Endothelial cell of umbilical vein (primary cell): ENCODE data around the gene ITGB8. TPM values are rescaled to one million over a fixed set of nuclear protein-coding genes. Genes with fewer than 3 reads are reported as not detected.

Source experiments
- BruUV-seq: library from RNA; stranded (reverse); fragments of 400-500 nt; replicated peaks from 2 replicates; lab custom pipeline; 2021; lab: Mats Ljungman, UMichigan
- CTCF ChIA-PET: fragments of 300-600, 350-600 bp; sonication (Branson Sonifier 250); formaldehyde crosslinking; loops from one replicate; lab custom pipeline; 2021; ENCODE audit warnings: antibody characterized with exemption, inconsistent platforms; lab: Charles Lee
- POLR2A ChIA-PET: fragments of 300-600, 350-600 bp; sonication (Branson Sonifier 250); formaldehyde crosslinking; loops from one replicate; lab custom pipeline; 2021; ENCODE audit warnings: antibody characterized with exemption, inconsistent platforms; lab: Charles Lee
- DNase-seq: peaks from one replicate; pipeline ENCODE4 v3.0.0-alpha.2; 2011; ENCODE audit warnings: low read depth, low spot score
- FAIRE-seq: peaks from 2 replicates; lab custom pipeline; 2011; peaks lifted over from hg19 to GRCh38; lab: Jason Lieb, UNC
- H2AFZ ChIP-seq: 2 replicates; pipeline ENCODE4 v1.6.0; 2012; ENCODE audit warnings: low read depth, low read length, control low read depth, inconsistent platforms
- H3K27ac ChIP-seq: 2 replicates; pipeline ENCODE4 v1.5.1; 2011; ENCODE audit warnings: low read depth, mild to moderate bottlenecking, control low read depth, low read length, moderate library complexity; ENCODE audit not compliant: insufficient read depth
- H3K27me3 ChIP-seq, 2 experiments: 2 replicates each; pipeline versions ENCODE4 v1.6.0 to v1.6.1; 2011; ENCODE audit warnings: low read length in 2 of 2, mixed read lengths in 1 of 2; ENCODE audit not compliant: control insufficient read depth in 2 of 2, insufficient read depth in 2 of 2
- H3K36me3 ChIP-seq, 2 experiments: 2 replicates in 1 of 2; 3 replicates in 1 of 2; pipeline ENCODE4 v1.5.1; 2011; ENCODE audit warnings: low read length in 2 of 2, mild to moderate bottlenecking in 1 of 2, moderate library complexity in 1 of 2; ENCODE audit not compliant: control insufficient read depth in 2 of 2, insufficient read depth in 2 of 2; ENCODE audit errors: extremely low read depth in 1 of 2
- H3K4me1 ChIP-seq: 3 replicates; pipeline ENCODE4 v1.5.1; 2011; ENCODE audit warnings: mild to moderate bottlenecking, low read length; ENCODE audit not compliant: control insufficient read depth, insufficient read depth; ENCODE audit errors: extremely low read depth
- H3K4me2 ChIP-seq: 2 replicates; pipeline ENCODE4 v1.6.1; 2011; ENCODE audit warnings: low read length, control low read depth, mixed read lengths; ENCODE audit not compliant: insufficient read depth
- H3K4me3 ChIP-seq, 3 experiments: fragments of 200-600 bp in 1 of 3; sonication (generic), shearing (Covaris generic) in 1 of 3; replicated peaks in 1 of 3; 2 replicates each; pipeline ENCODE4 v1.5.1; 2011 to 2016; ENCODE audit warnings: control low read depth in 3 of 3, low read length in 3 of 3, mild to moderate bottlenecking in 2 of 3, inconsistent platforms in 1 of 3, low read depth in 1 of 3, moderate library complexity in 1 of 3; ENCODE audit not compliant: insufficient read depth in 1 of 3
- H3K79me2 ChIP-seq: 2 replicates; pipeline ENCODE4 v1.6.0; 2012; ENCODE audit warnings: low read length, inconsistent platforms; ENCODE audit not compliant: control insufficient read depth, insufficient read depth
- H3K9ac ChIP-seq: replicated peaks from 2 replicates; pipeline ENCODE3; 2011; ENCODE audit warnings: low read length, control low read depth; ENCODE audit not compliant: insufficient read depth; ENCODE audit errors: extremely low read depth
- H3K9me1 ChIP-seq: replicated peaks from 3 replicates; pipeline ENCODE4 v1.6.0; 2011; ENCODE audit warnings: mild to moderate bottlenecking, low read length; ENCODE audit not compliant: control insufficient read depth, insufficient read depth; ENCODE audit errors: extremely low read depth
- H3K9me3 ChIP-seq: replicated peaks from 2 replicates; pipeline ENCODE4 v1.5.1; 2012; ENCODE audit warnings: low read length, inconsistent platforms; ENCODE audit not compliant: control insufficient read depth, insufficient read depth
- H4K20me1 ChIP-seq: replicated peaks from 2 replicates; pipeline ENCODE3; 2011; ENCODE audit warnings: mild to moderate bottlenecking, low read length; ENCODE audit not compliant: control insufficient read depth, insufficient read depth; ENCODE audit errors: extremely low read depth
- CTCF ChIP-seq, 2 donors: IDR thresholded peaks; 1 replicate in 1 of 2; 2 replicates in 1 of 2; pipeline ENCODE4 v1.5.1; 2011; ENCODE audit warnings: low read length in 2 of 2, mild to moderate bottlenecking in 2 of 2, moderate library complexity in 2 of 2, control low read depth in 1 of 2, inconsistent platforms in 1 of 2, low read depth in 1 of 2; ENCODE audit not compliant: insufficient read depth in 1 of 2; ENCODE audit errors: extremely low read depth in 1 of 2
- EZH2 ChIP-seq: IDR thresholded peaks from 2 replicates; pipeline ENCODE4 v1.6.1; 2012; ENCODE audit warnings: borderline replicate concordance, low read depth, mild to moderate bottlenecking, moderate library complexity, low read length, inconsistent platforms; ENCODE audit not compliant: severe bottlenecking
- FOS ChIP-seq: IDR thresholded peaks from 2 replicates; pipeline ENCODE4 v1.6.1; 2011; ENCODE audit warnings: mild to moderate bottlenecking, low read length, moderate library complexity, borderline replicate concordance; ENCODE audit not compliant: insufficient read depth
- GATA2 ChIP-seq: IDR thresholded peaks from 2 replicates; pipeline ENCODE4 v1.7.0; 2011; ENCODE audit warnings: low read depth, mild to moderate bottlenecking, moderate library complexity, mixed read lengths, low read length; ENCODE audit not compliant: insufficient read length, insufficient read depth
- JUN ChIP-seq: IDR thresholded peaks from 2 replicates; pipeline ENCODE4 v1.6.1; 2011; ENCODE audit warnings: borderline replicate concordance, low read depth; ENCODE audit not compliant: insufficient read length, insufficient read depth
- MAX ChIP-seq: IDR thresholded peaks from 2 replicates; pipeline ENCODE4 v1.6.1; 2011; ENCODE audit not compliant: insufficient read depth, insufficient read length
- MYC ChIP-seq: IDR thresholded peaks from one replicate; pipeline ENCODE4 v1.6.1; 2011; ENCODE audit warnings: mild to moderate bottlenecking, low read depth, low read length
- POLR2A ChIP-seq: IDR thresholded peaks from 2 replicates; pipeline ENCODE4 v1.6.1; 2012; ENCODE audit warnings: low read depth, mild to moderate bottlenecking, control low read depth, low read length
- POLR2AphosphoS5 ChIP-seq: IDR thresholded peaks from 2 replicates; pipeline ENCODE4 v1.6.1; 2012; ENCODE audit warnings: low read depth, mild to moderate bottlenecking, control low read depth, low read length, moderate library complexity; ENCODE audit not compliant: insufficient read depth
- dilution Hi-C: fragments of 300-500 bp; cut with MboI; formaldehyde crosslinking; loops from one replicate; pipeline ENCODE4 v1.15.0; 2019; ENCODE audit warnings: low sequenced_read_pairs; ENCODE audit not compliant: extremely low pct_ligation_motif_present
- intact Hi-C: fragments of 100-400 bp; cut with micrococcal nuclease; formaldehyde crosslinking; loops from one replicate; pipeline ENCODE4 v1.10.0; 2022
- polyA plus RNA-seq, 4 experiments: library from polyadenylated mRNA; depleted of rRNA in 3 of 4; stranded (reverse) in 3 of 4; unstranded in 1 of 4; fragments of >200 nt; gene quantifications; 2 replicates each; pipeline versions ENCODE4 v1.2.1 to v1.2.3, GENCODE V29; 2011 to 2012; ENCODE audit warnings: missing spikeins in 1 of 4
- total RNA-seq: library from RNA; stranded (reverse); gene quantifications from 2 replicates; pipeline ENCODE4 v1.2.3, GENCODE V29; 2021

Gene ITGB8
- total and polyA plus RNA-seq, 2 donors (not counting 3 experiments of a cell fraction or from before 2014, with no cell fraction given), result 2.9 to 8.2 TPM

- H3K36me3 ChIP-seq, result no peaks in the 10 kb centered on the region
- no peak overlapping the region for H2AFZ ChIP-seq
- no peaks in the 10 kb centered on the region for H3K79me2 ChIP-seq
- ChIA-PET CTCF (no interaction called here), POLR2A (no interaction called here)
- no peaks in the 10 kb centered on the region for H3K9me1 ChIP-seq
- no peak overlapping the region for H3K4me3 ChIP-seq
- dilution Hi-C loops (loop anchor here (25.0 kb wide), 1 partner anchor 108 kb away; the partner anchor contains the start of gene MACC1), intact Hi-C loops (no loop called here)
- BruUV-seq, result no TSS peak
- no peak overlapping the region for H3K9ac ChIP-seq
- TF ChIP-seq JUN (no peak), POLR2AphosphoS5 (no peak), POLR2A (no peak), CTCF (IDR thresholded peaks at IDR 0.05; ENCODE audit: extremely low read depth in 1 of 2, insufficient read depth in 1 of 2, low read depth in 1 of 2, low read length in 2 of 2) (no peak), FOS (no peak), EZH2 (no peak), MAX (no peak), MYC (no peak), GATA2 (no peak)
- H3K27me3 ChIP-seq, result no peaks in the 10 kb centered on the region
- no peaks in the 10 kb centered on the region for H3K9me3 ChIP-seq
- H4K20me1 ChIP-seq, result no peaks in the 10 kb centered on the region
- H3K4me1 ChIP-seq, result no peaks in the 10 kb centered on the region
- H3K27ac ChIP-seq, result no peak overlapping the region
- FAIRE-seq (no peak), DNase-seq (no peak)
- no peak overlapping the region for H3K4me2 ChIP-seq
These were observed 9.9 kb upstream of the ITGB8 start for GRCh38 chr7:20320786-20321185.
